ENCODE results near the gene LACTBL1. TPM values are rescaled to one million over a fixed set of nuclear protein-coding genes. Genes with fewer than 3 reads are reported as not detected.

LACTBL1 gene
- total and polyA plus RNA-seq, 2 donors (not counting 1 experiment from before 2014, with no cell fraction given): not detected

DNA sequence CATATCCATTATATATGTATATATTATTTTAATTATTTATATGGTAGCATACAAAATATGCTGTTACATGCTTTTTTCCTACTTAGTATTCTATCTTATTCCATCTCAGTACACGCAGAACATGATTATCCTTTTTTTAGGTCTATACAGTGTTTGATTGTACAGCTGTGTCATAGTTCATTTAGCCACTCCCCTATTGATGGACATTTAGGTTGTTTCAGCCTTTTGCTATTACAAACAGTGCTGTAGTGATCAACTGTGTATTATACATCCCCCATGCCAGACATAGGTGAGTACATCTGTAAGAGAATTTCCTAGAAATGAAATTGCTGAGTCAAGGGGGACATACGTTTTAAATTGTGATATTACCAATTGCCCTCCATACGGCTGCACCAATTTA is 15.6 kb downstream of the LACTBL1 start:
- no peaks in the 10 kb centered on the region for H3K9me3 ChIP-seq (ENCODE audit: control extremely low read depth in 1 of 3, control insufficient read depth in 2 of 3, insufficient read depth in 1 of 3, low read length in 2 of 3)
- H4K20me1 ChIP-seq (ENCODE audit: control insufficient read depth, insufficient read depth, low read length, poor library complexity, severe bottlenecking): no peaks in the 10 kb centered on the region
- ChIA-PET CTCF (interaction anchor here (0.6 to 2.0 kb wide), 2 partner anchors 8 to 644 kb away, joined by 4 to 7 read pairs; no protein-coding TSS in a partner anchor), POLR2A (no interaction called here)
- WGBS (ENCODE audit: insufficient coverage): no CpG with 5 or more reads among the region's 3 CpGs
- DNase-seq: no peak
- Mint-ChIP-seq H3K27ac (no peak overlapping the region), H3K4me1 (no peaks in the 10 kb centered on the region), H3K4me3 (no peak overlapping the region), H3K9me3 (ENCODE audit: insufficient read depth) (no peaks in the 10 kb centered on the region), H3K27me3 (peaks cover 18% of the 10 kb centered on the region)
- no peaks in the 10 kb centered on the region for H3K4me1 ChIP-seq (ENCODE audit: control insufficient read depth in 2 of 2, insufficient read depth in 2 of 2, low read length in 2 of 2)
- no peak for TF ChIP-seq CTCF (IDR thresholded peaks at IDR 0.05)
- TF ChIP-seq EZH2 (IDR thresholded peaks at IDR 0.05; ENCODE audit: borderline replicate concordance, insufficient read depth, low read depth, low read length, poor library complexity, severe bottlenecking): no peak
- H3K4me3 ChIP-seq (ENCODE audit: control extremely low read depth in 1 of 5, extremely low read depth in 1 of 5, insufficient read depth in 1 of 5, low read depth in 2 of 5, low read length in 4 of 5): no peak overlapping the region
- intact Hi-C loops (cut with micrococcal nuclease): no loop called here
- no peak overlapping the region for H3K9ac ChIP-seq (ENCODE audit: low read length)
- no peaks in the 10 kb centered on the region for H3K36me3 ChIP-seq (replicated peaks in 1 of 2; ENCODE audit: control extremely low read depth in 1 of 2, control insufficient read depth in 1 of 2, extremely low read depth in 1 of 2, insufficient read depth in 2 of 2, low read length in 1 of 2)
- H3K4me2 ChIP-seq (replicated peaks; ENCODE audit: low read depth, low read length, poor library complexity, severe bottlenecking): no peak overlapping the region
- H3K27ac ChIP-seq (ENCODE audit: low read length in 2 of 2): no peak overlapping the region
- H2AFZ ChIP-seq (ENCODE audit: insufficient read depth, low read depth, low read length, poor library complexity, severe bottlenecking): no peak overlapping the region
- ATAC-seq (ENCODE audit: low read depth): no peak
- H3K79me2 ChIP-seq (ENCODE audit: control insufficient read depth, insufficient read depth, low read length): no peaks in the 10 kb centered on the region
- peaks cover 0 to 20% (median 5%) of the 10 kb centered on the region in 4 experiments for H3K27me3 ChIP-seq (replicated peaks in 1 of 4; ENCODE audit: control extremely low read depth in 1 of 4, control insufficient read depth in 3 of 4, insufficient read depth in 4 of 4, low read length in 3 of 4)

GRCh38 chr1:22955146-22955545 is 17.5 kb downstream of the LACTBL1 start:
- Mint-ChIP-seq H3K9me3 (ENCODE audit: insufficient read depth) (peaks cover 2% of the 10 kb centered on the region), H3K27me3 (peaks cover 30% of the 10 kb centered on the region), H3K4me3 (no peak overlapping the region), H3K4me1 (no peaks in the 10 kb centered on the region), H3K27ac (no peak overlapping the region)
- Histone ChIP-seq H2AFZ (ENCODE audit: insufficient read depth, low read depth, low read length, poor library complexity, severe bottlenecking) (no peak overlapping the region), H3K4me2 (replicated peaks; ENCODE audit: low read depth, low read length, poor library complexity, severe bottlenecking) (no peak overlapping the region), H3K27ac (ENCODE audit: low read length in 2 of 2) (no peak overlapping the region), H3K4me3 (ENCODE audit: control extremely low read depth in 1 of 5, extremely low read depth in 1 of 5, insufficient read depth in 1 of 5, low read depth in 2 of 5, low read length in 4 of 5) (no peak overlapping the region), H4K20me1 (ENCODE audit: control insufficient read depth, insufficient read depth, low read length, poor library complexity, severe bottlenecking) (no peaks in the 10 kb centered on the region), H3K9ac (ENCODE audit: low read length) (no peak overlapping the region), H3K36me3 (replicated peaks in 1 of 2; ENCODE audit: control extremely low read depth in 1 of 2, control insufficient read depth in 1 of 2, extremely low read depth in 1 of 2, insufficient read depth in 2 of 2, low read length in 1 of 2) (no peaks in the 10 kb centered on the region), H3K79me2 (ENCODE audit: control insufficient read depth, insufficient read depth, low read length) (no peaks in the 10 kb centered on the region), H3K9me3 (ENCODE audit: control extremely low read depth in 1 of 3, control insufficient read depth in 2 of 3, insufficient read depth in 1 of 3, low read length in 2 of 3) (no peaks in the 10 kb centered on the region), H3K4me1 (ENCODE audit: control insufficient read depth in 2 of 2, insufficient read depth in 2 of 2, low read length in 2 of 2) (no peaks in the 10 kb centered on the region), H3K27me3 (replicated peaks in 1 of 4; ENCODE audit: control extremely low read depth in 1 of 4, control insufficient read depth in 3 of 4, insufficient read depth in 4 of 4, low read length in 3 of 4) (peaks cover 0 to 20% (median 5%) of the 10 kb centered on the region in 4 experiments)
- no peak for TF ChIP-seq CTCF (IDR thresholded peaks at IDR 0.05)
- no peak for TF ChIP-seq EZH2 (IDR thresholded peaks at IDR 0.05; ENCODE audit: borderline replicate concordance, insufficient read depth, low read depth, low read length, poor library complexity, severe bottlenecking)
- ChIA-PET POLR2A (no interaction called here), CTCF (interaction anchor here (2.0 kb wide), 1 partner anchor 10 kb away, joined by 7 read pairs; no protein-coding TSS in a partner anchor)
- ATAC-seq (ENCODE audit: low read depth): no peak
- intact Hi-C loops (cut with micrococcal nuclease): no loop called here
- 94% methylated on average over 3 of the region's 7 CpGs for WGBS (ENCODE audit: insufficient coverage)
- DNase-seq: no peak
